Activated naive CD4-positive, alpha-beta T cell treated with anti-CD3 and anti-CD28 coated beads for 36 hours (primary cell): ENCODE data around the gene PAK3. TPM values are rescaled to one million over a fixed set of nuclear protein-coding genes. Genes with fewer than 3 reads are reported as not detected.

Source experiments
- CTCF ChIA-PET: fragments of 350-600 bp; sonication (Branson Sonifier 250); formaldehyde crosslinking; loops from one replicate; lab custom pipeline; 2021; ENCODE audit warnings: antibody characterized with exemption; lab: Charles Lee
- DNase-seq: peaks from one replicate; pipeline ENCODE4 v3.0.0-alpha.2; 2020
- H3K27ac Mint-ChIP-seq: one replicate; pipeline ENCODE4 v1.8.0; 2021; ENCODE audit warnings: mild to moderate bottlenecking, mixed read lengths
- H3K27me3 Mint-ChIP-seq: one replicate; pipeline ENCODE4 v1.8.0; 2021; ENCODE audit warnings: low read depth, mixed read lengths
- H3K36me3 Mint-ChIP-seq: one replicate; pipeline ENCODE4 v1.8.0; 2021; ENCODE audit warnings: low read depth, mixed read lengths
- H3K4me1 Mint-ChIP-seq: one replicate; pipeline ENCODE4 v1.8.0; 2021; ENCODE audit warnings: low read depth, mixed read lengths
- H3K4me3 Mint-ChIP-seq: one replicate; pipeline ENCODE4 v1.8.0; 2021; ENCODE audit warnings: mild to moderate bottlenecking, moderate library complexity, mixed read lengths
- H3K9me3 Mint-ChIP-seq: one replicate; pipeline ENCODE4 v1.8.0; 2021; ENCODE audit warnings: mixed read lengths
- intact Hi-C: fragments of 100-400 bp; cut with micrococcal nuclease; formaldehyde crosslinking; loops from one replicate; pipeline ENCODE4 v1.15.1; 2023
- total RNA-seq, 2 experiments: library from RNA; stranded (reverse); gene quantifications; one replicate each; pipeline ENCODE4 v1.2.3, GENCODE V29; 2021

Gene PAK3
- total RNA-seq, 2 experiments from 2014 or later: 0.55 to 0.64 TPM

DNA sequence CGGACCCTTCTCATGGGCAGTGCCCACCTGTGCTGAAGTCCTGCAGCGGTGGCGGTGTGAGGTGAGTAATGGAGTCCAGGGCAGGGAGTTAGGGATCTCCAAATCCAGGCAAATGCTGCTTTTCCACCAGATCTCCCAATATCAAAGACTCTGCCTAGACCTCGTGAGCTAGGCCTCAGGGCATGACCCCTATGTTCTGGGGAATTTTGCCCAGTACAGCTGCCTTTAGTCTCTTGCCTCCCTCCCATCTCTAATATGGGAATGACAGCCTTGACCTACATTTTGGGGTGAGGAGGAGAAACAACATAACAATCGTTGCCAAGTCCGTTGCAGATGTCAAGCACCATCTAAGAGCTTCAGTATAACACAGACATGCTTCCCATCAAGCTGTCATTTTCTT lies 7.3 kb downstream of the PAK3 start:
- Mint-ChIP-seq H3K36me3 (no peaks in the 10 kb centered on the region), H3K4me3 (no peak overlapping the region), H3K4me1 (peaks cover 5% of the 10 kb centered on the region), H3K9me3 (no peaks in the 10 kb centered on the region), H3K27me3 (peaks cover 4% of the 10 kb centered on the region), H3K27ac (no peak overlapping the region)
- DNase-seq: no peak
- CTCF ChIA-PET: no interaction called here
- intact Hi-C loops: no loop called here

DNA sequence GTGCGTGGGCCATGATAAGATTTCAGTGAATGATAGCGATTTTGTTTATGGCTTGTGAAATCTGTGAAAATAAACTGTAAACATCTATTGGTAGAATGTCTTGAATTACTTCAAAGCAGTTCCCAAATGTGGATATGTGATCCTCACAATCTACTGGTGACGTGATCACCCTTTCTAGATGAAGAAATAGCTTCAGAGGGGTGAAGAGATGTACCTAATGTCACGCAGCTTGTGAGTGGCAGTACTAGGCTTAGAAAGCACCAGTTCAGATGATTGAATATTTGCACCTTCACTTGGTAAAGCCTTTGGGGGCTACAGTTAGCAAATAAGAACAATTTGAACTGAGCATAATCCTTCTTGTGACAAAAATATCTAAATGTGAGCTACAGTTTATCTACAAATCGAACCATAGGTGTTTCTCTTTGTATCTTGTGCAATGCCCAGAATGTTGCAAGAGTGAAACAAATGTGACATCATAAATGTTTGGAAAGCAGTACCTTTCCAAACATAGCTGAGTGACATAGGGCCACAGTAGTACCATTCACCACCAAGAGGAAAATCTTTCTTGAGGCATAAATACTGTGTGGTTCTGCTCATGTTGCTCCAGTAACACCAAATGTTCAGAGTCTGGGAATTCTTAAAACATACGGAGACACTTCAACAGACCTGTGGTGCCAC lies 14.2 kb downstream of the PAK3 start:
- CTCF ChIA-PET: no interaction called here
- DNase-seq: no peak
- no peaks in the 10 kb centered on the region for H3K9me3 Mint-ChIP-seq

GRCh38 chrX:111114806-111115205 lies 18.8 kb downstream of the PAK3 start:
- H3K4me3 Mint-ChIP-seq: no peak overlapping the region
- H3K4me1 Mint-ChIP-seq: no peaks in the 10 kb centered on the region
- peaks cover 2% of the 10 kb centered on the region for H3K27me3 Mint-ChIP-seq
- H3K36me3 Mint-ChIP-seq: no peaks in the 10 kb centered on the region
- no peak for DNase-seq
- no peak overlapping the region for H3K27ac Mint-ChIP-seq
- H3K9me3 Mint-ChIP-seq: no peaks in the 10 kb centered on the region
- CTCF ChIA-PET: no interaction called here
- intact Hi-C loops: no loop called here

More for the DNA sequence above, 14.2 kb downstream of the PAK3 start:
- intact Hi-C loops: no loop called here
- no peaks in the 10 kb centered on the region for H3K4me1 Mint-ChIP-seq
- H3K36me3 Mint-ChIP-seq: no peaks in the 10 kb centered on the region
- H3K27me3 Mint-ChIP-seq: no peaks in the 10 kb centered on the region
- no peak overlapping the region for H3K27ac Mint-ChIP-seq
- H3K4me3 Mint-ChIP-seq: no peak overlapping the region

DNA sequence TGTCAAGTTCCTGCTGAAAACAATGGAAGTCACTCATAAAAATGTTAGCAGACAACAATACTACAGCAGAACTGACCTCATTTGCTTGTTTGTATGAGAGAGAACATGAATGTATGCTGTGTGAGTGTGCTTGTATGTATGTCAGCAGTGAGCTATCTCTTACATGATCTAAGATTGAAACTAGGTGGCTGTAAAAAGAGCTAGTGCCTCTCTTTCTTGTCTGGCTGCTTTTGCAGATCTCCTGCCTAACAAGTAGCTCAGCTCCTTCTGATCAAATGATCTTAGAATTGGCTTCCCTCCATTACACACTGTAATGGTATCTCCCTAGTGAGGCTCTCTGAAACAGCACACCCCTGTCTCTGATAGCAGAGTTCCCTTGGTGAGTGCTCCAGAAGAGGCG lies 20.7 kb downstream of the PAK3 start:
- DNase-seq: no peak
- no peak overlapping the region for H3K27ac Mint-ChIP-seq
- no peaks in the 10 kb centered on the region for H3K36me3 Mint-ChIP-seq
- no peak overlapping the region for H3K4me3 Mint-ChIP-seq
- CTCF ChIA-PET: interaction anchor here (1.1 kb wide), 1 partner anchor 16 kb away, joined by 3 read pairs; no protein-coding TSS in a partner anchor
- peaks cover 2% of the 10 kb centered on the region for H3K27me3 Mint-ChIP-seq
- H3K4me1 Mint-ChIP-seq: no peaks in the 10 kb centered on the region
- intact Hi-C loops: no loop called here
- H3K9me3 Mint-ChIP-seq: no peaks in the 10 kb centered on the region

DNA sequence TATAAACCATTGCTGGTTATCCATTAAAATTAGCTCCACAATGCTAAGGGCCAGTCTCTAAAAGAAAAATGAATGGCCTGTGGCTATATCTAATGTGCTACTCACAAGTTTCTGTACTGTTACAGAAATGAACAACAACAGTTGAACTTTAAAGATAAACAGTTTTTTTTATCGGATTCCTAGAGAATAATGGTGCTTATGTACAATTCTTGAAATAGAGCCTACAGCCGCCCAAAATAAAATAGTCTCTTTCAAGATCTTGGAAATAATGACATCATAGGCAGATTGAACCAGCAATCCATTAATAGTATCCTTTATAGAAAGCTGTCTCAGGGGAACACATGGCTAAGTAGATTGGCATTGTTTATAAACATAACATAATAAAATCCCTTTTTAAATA lies 23.4 kb downstream of the PAK3 start:
- Mint-ChIP-seq H3K4me3 (no peak overlapping the region), H3K36me3 (no peaks in the 10 kb centered on the region), H3K27me3 (peaks cover 2% of the 10 kb centered on the region), H3K4me1 (peaks cover 13% of the 10 kb centered on the region), H3K9me3 (no peaks in the 10 kb centered on the region), H3K27ac (no peak overlapping the region)
- intact Hi-C loops: no loop called here
- no peak for DNase-seq
- CTCF ChIA-PET: interaction anchor here (0.8 kb wide), 1 partner anchor 24 kb away, joined by 3 read pairs; no protein-coding TSS in a partner anchor

DNA sequence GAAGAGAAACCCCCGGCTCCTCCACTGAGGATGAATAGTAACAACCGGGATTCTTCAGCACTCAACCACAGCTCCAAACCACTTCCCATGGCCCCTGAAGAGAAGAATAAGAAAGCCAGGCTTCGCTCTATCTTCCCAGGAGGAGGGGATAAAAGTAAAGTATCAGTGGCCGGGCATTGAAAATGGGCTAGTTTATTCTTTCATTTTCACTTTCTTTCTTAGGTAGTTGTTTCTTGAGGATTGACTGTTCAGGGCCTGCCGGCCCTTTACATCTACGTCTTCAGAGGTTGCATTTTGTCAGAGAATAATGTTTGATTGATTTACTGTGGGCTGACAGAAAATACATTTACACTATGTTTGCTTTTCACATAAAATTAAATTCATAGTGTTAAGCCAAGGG lies 27.1 kb downstream of the PAK3 start:
- no peaks in the 10 kb centered on the region for H3K9me3 Mint-ChIP-seq
- H3K27me3 Mint-ChIP-seq: no peaks in the 10 kb centered on the region
- H3K4me1 Mint-ChIP-seq: peaks cover 13% of the 10 kb centered on the region
- CTCF ChIA-PET: interaction anchor here (0.6 kb wide), 1 partner anchor 132 kb away, joined by 3 read pairs; no protein-coding TSS in a partner anchor
- H3K27ac Mint-ChIP-seq: peak overlapping the region; percentile 70
- DNase-seq: no peak
- peak overlapping the region; percentile 34 for H3K4me3 Mint-ChIP-seq
- no peaks in the 10 kb centered on the region for H3K36me3 Mint-ChIP-seq
- intact Hi-C loops: loop anchor here (1.0 to 2.0 kb wide), 2 partner anchors 10 to 24 kb away; no protein-coding TSS in a partner anchor

DNA sequence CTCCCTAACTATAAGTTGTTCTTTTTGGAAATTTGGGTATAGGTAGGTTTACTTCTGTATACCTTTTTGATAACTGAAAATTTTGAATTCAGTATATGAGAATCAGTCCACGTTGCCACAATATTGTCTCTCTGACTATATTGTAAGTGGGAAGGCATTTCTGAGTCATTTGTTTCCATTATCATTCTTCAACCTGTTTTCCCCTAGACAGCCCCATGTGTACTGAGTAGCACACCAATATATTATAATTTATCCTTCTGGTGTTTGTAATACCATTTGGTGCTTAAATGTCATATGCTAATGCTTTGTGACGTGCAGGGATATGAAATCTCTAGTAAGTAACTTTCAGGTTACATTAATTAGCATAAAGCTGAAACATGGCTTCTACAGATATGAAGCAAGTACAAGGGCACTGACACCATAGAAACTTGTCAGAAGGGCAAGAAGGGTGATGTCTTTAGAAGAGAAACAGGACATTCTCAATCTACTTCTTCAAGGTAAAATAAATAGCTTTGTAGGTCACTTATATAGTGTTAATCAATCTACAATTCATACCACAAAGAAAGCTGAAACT lies 27.7 kb downstream of the PAK3 start:
- peaks cover 13% of the 10 kb centered on the region for H3K4me1 Mint-ChIP-seq
- no peaks in the 10 kb centered on the region for H3K36me3 Mint-ChIP-seq
- no peaks in the 10 kb centered on the region for H3K27me3 Mint-ChIP-seq
- H3K9me3 Mint-ChIP-seq: no peaks in the 10 kb centered on the region
- no peak for DNase-seq
- CTCF ChIA-PET: no interaction called here
- no peak overlapping the region for H3K4me3 Mint-ChIP-seq
- intact Hi-C loops: loop anchor here (1.0 to 2.0 kb wide), 2 partner anchors 10 to 25 kb away; no protein-coding TSS in a partner anchor
- H3K27ac Mint-ChIP-seq: peak overlapping the region; percentile 22

- CTCF ChIA-PET: no interaction called here
- Mint-ChIP-seq H3K9me3 (no peaks in the 10 kb centered on the region), H3K4me3 (no peak overlapping the region), H3K4me1 (peaks cover 13% of the 10 kb centered on the region), H3K27me3 (no peaks in the 10 kb centered on the region), H3K36me3 (no peaks in the 10 kb centered on the region), H3K27ac (peak overlapping the region; percentile 22)
- intact Hi-C loops: no loop called here
- DNase-seq: no peak
Observed at GRCh38 chrX:111124418-111124817, 28.4 kb downstream of the PAK3 start.

- Mint-ChIP-seq H3K27ac (no peak overlapping the region), H3K4me1 (peaks cover 21% of the 10 kb centered on the region), H3K4me3 (no peak overlapping the region), H3K9me3 (no peaks in the 10 kb centered on the region), H3K27me3 (no peaks in the 10 kb centered on the region), H3K36me3 (no peaks in the 10 kb centered on the region)
- CTCF ChIA-PET: interaction anchor here (1.8 kb wide), 1 partner anchor 28 kb away, joined by 4 read pairs; no protein-coding TSS in a partner anchor
- intact Hi-C loops: no loop called here
- DNase-seq: no peak
Observed at GRCh38 chrX:111127038-111127437, 31.0 kb downstream of the PAK3 start.

DNA sequence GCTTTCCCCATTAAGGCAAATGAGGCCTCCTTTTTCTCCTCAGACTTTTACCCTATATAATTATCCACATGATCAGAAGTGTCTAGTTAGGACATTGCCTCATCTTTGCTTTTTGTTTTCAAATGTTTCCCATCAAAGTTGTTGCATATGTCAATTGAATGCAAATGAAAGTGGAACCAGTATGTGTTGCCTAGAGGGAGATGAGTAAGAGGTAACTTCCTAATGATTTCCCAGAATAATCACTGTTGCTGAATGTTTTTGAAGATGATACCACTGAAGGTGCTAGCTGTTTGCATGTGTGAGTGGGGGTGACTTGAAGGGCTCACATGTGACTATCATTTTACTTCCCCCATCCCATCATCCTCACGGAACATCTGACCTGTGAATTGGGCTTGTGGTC lies 33.9 kb downstream of the PAK3 start:
- intact Hi-C loops: no loop called here

DNA sequence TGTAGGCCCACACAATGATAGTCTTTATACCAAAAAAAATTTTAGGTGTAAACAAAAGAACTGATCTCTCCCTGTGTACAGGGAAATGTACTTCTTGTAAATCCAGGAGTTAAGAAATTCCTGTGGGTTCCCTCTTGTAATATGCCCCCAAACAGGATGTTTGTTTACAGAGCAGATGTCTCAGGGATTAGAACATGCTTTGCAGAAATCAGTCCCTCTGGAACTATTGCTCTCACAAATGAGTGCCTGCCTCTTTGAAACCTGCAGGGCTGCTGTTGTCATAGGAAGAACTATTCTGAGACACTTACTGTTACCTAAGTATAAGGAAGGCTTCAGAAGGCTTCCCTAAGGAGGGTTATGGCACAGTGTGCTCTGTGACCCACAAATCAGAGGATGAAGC lies 35.6 kb downstream of the PAK3 start:
- no peaks in the 10 kb centered on the region for H3K36me3 Mint-ChIP-seq
- H3K9me3 Mint-ChIP-seq: no peaks in the 10 kb centered on the region
- intact Hi-C loops: no loop called here
- no peak for DNase-seq
- H3K27me3 Mint-ChIP-seq: no peaks in the 10 kb centered on the region
- CTCF ChIA-PET: no interaction called here
- H3K4me3 Mint-ChIP-seq: no peak overlapping the region
- H3K27ac Mint-ChIP-seq: no peak overlapping the region
- H3K4me1 Mint-ChIP-seq: peaks cover 12% of the 10 kb centered on the region

More for the DNA sequence above, 33.9 kb downstream of the PAK3 start:
- CTCF ChIA-PET: no interaction called here
- no peaks in the 10 kb centered on the region for H3K36me3 Mint-ChIP-seq
- no peak overlapping the region for H3K4me3 Mint-ChIP-seq
- H3K27me3 Mint-ChIP-seq: no peaks in the 10 kb centered on the region
- peaks cover 12% of the 10 kb centered on the region for H3K4me1 Mint-ChIP-seq
- no peak overlapping the region for H3K27ac Mint-ChIP-seq
- no peaks in the 10 kb centered on the region for H3K9me3 Mint-ChIP-seq
- DNase-seq: no peak

GRCh38 chrX:111133389-111133788 lies 37.4 kb downstream of the PAK3 start:
- H3K27me3 Mint-ChIP-seq: no peaks in the 10 kb centered on the region
- no peak overlapping the region for H3K4me3 Mint-ChIP-seq
- peaks cover 12% of the 10 kb centered on the region for H3K4me1 Mint-ChIP-seq
- no peaks in the 10 kb centered on the region for H3K9me3 Mint-ChIP-seq
- H3K27ac Mint-ChIP-seq: no peak overlapping the region
- intact Hi-C loops: loop anchor here (1.0 kb wide), 1 partner anchor 10 kb away; no protein-coding TSS in a partner anchor
- CTCF ChIA-PET: no interaction called here
- no peaks in the 10 kb centered on the region for H3K36me3 Mint-ChIP-seq
- no peak for DNase-seq

GRCh38 chrX:111145878-111146277 lies 49.9 kb downstream of the PAK3 start:
- CTCF ChIA-PET: no interaction called here
- intact Hi-C loops: no loop called here
- peaks cover 4% of the 10 kb centered on the region for H3K27me3 Mint-ChIP-seq
- no peaks in the 10 kb centered on the region for H3K4me1 Mint-ChIP-seq
- H3K27ac Mint-ChIP-seq: no peak overlapping the region
- DNase-seq: no peak
- H3K9me3 Mint-ChIP-seq: no peaks in the 10 kb centered on the region
- no peaks in the 10 kb centered on the region for H3K36me3 Mint-ChIP-seq
- no peak overlapping the region for H3K4me3 Mint-ChIP-seq
